UCSD-AML1 (cell line): ENCODE results near the gene DAGLA.

Experiments used
- DNase-seq: peaks from one replicate; lab custom pipeline; 2025; ENCODE audit not compliant: unreplicated experiment; lab: John Stamatoyannopoulos, UW

The DAGLA gene

GRCh38 chr11:61760946-61761345 lies 80.8 kb downstream of the DAGLA start:
- no peak for DNase-seq

GRCh38 chr11:61761440-61762222 lies 81.4 kb downstream of the DAGLA start:
- no peak for DNase-seq

GRCh38 chr11:61762223-61762615 lies 82.0 kb downstream of the DAGLA start:
- DNase-seq, result no peak

- DNase-seq, result no peak
Observed at GRCh38 chr11:61762798-61763197, 82.6 kb downstream of the DAGLA start.

GRCh38 chr11:61763930-61764605 lies 83.9 kb downstream of the DAGLA start:
- DNase-seq, result no peak

- no peak for DNase-seq
Observed at GRCh38 chr11:61764606-61765260, 84.5 kb downstream of the DAGLA start.

GRCh38 chr11:61765550-61766253 lies 85.5 kb downstream of the DAGLA start:
- DNase-seq, result no peak

GRCh38 chr11:61766353-61766841 lies 86.2 kb downstream of the DAGLA start:
- DNase-seq, result no peak

- no peak for DNase-seq
Observed at GRCh38 chr11:61768376-61769076, 88.3 kb downstream of the DAGLA start.

- no peak for DNase-seq
Observed at GRCh38 chr11:61769169-61769920, 89.2 kb downstream of the DAGLA start.

GRCh38 chr11:61769946-61770683 lies 89.9 kb downstream of the DAGLA start:
- no peak for DNase-seq

- DNase-seq, result peak; percentile 48
Observed at GRCh38 chr11:61771195-61771894, 91.2 kb downstream of the DAGLA start.

- peak; percentile 78 for DNase-seq
Observed at GRCh38 chr11:61771985-61772455, 91.8 kb downstream of the DAGLA start.

GRCh38 chr11:61773356-61773755 lies 93.2 kb downstream of the DAGLA start:
- no peak for DNase-seq

- DNase-seq, result no peak
Observed at GRCh38 chr11:61773809-61774208, 93.6 kb downstream of the DAGLA start.

- DNase-seq, result no peak
Observed at GRCh38 chr11:61774411-61774810, 94.2 kb downstream of the DAGLA start.

GRCh38 chr11:61775106-61775505 lies 94.9 kb downstream of the DAGLA start:
- no peak for DNase-seq
